Liver (tissue), 9 donors: Measurements from ENCODE around the gene ELL2. TPM values are rescaled to one million over a fixed set of nuclear protein-coding genes. Genes with fewer than 3 reads are reported as not detected.

ENCODE experiments used
- DNase-seq: peaks from one replicate; pipeline ENCODE4 v3.0.0-alpha.2; 2017; ENCODE audit warnings: low spot score
- H3K27ac ChIP-seq, 2 donors: one replicate each; pipeline ENCODE4 v1.7.0; 2013; ENCODE audit warnings: inconsistent platforms in 2 of 2, low read length in 2 of 2, control low read depth in 1 of 2, low read depth in 1 of 2, mild to moderate bottlenecking in 1 of 2
- H3K27me3 ChIP-seq, 4 donors: one replicate each; pipeline versions ENCODE4 v1.6.1 to v1.7.0; 2013; ENCODE audit warnings: low read length in 3 of 4, inconsistent platforms in 1 of 4, mild to moderate bottlenecking in 1 of 4, moderate library complexity in 1 of 4; ENCODE audit not compliant: control insufficient read depth in 4 of 4, insufficient read depth in 4 of 4
- H3K36me3 ChIP-seq, 4 donors: one replicate each; pipeline versions ENCODE4 v1.6.1 to v1.7.0; 2013; ENCODE audit warnings: low read length in 3 of 4, mild to moderate bottlenecking in 3 of 4, low read depth in 1 of 4, moderate library complexity in 1 of 4; ENCODE audit not compliant: control insufficient read depth in 4 of 4, insufficient read depth in 3 of 4
- H3K4me1 ChIP-seq, 4 donors: one replicate each; pipeline versions ENCODE4 v1.6.1 to v1.7.0; 2013; ENCODE audit warnings: low read length in 3 of 4, mild to moderate bottlenecking in 3 of 4, moderate library complexity in 1 of 4; ENCODE audit not compliant: control insufficient read depth in 4 of 4, insufficient read depth in 4 of 4
- H3K4me3 ChIP-seq, 3 donors: one replicate each; pipeline versions ENCODE4 v1.6.1 to v1.7.0; 2013; ENCODE audit warnings: low read length in 3 of 3, control low read depth in 1 of 3, low read depth in 1 of 3, mild to moderate bottlenecking in 1 of 3
- H3K9ac ChIP-seq, 2 donors: one replicate each; pipeline ENCODE4 v1.7.0; 2013; ENCODE audit warnings: low read length in 2 of 2, mild to moderate bottlenecking in 2 of 2, moderate library complexity in 2 of 2, control low read depth in 1 of 2, low read depth in 1 of 2
- H3K9me3 ChIP-seq, 4 donors: one replicate each; pipeline versions ENCODE4 v1.6.1 to v1.7.0; 2013; ENCODE audit warnings: low read length in 3 of 4; ENCODE audit not compliant: control insufficient read depth in 4 of 4
- EGR1 ChIP-seq, 2 donors: IDR thresholded peaks; 2 replicates each; pipeline ENCODE4 v1.6.1; 2016 to 2018; ENCODE audit warnings: antibody characterized with exemption in 2 of 2, low read depth in 2 of 2
- FOXA1 ChIP-seq: IDR thresholded peaks from 2 replicates; pipeline ENCODE4 v1.6.1; 2016; ENCODE audit warnings: antibody characterized with exemption
- FOXA2 ChIP-seq: IDR thresholded peaks from 2 replicates; pipeline ENCODE4 v1.6.1; 2016; ENCODE audit warnings: antibody characterized with exemption
- GABPA ChIP-seq, 2 donors: IDR thresholded peaks in 1 of 2; conservative IDR thresholded peaks in 1 of 2; 2 replicates each; pipeline ENCODE4 v1.6.1; 2016; ENCODE audit warnings: antibody characterized with exemption in 2 of 2, mild to moderate bottlenecking in 1 of 2, moderate library complexity in 1 of 2
- HNF4A ChIP-seq, 2 donors: conservative IDR thresholded peaks; 2 replicates each; pipeline ENCODE4 v1.6.1; 2016; ENCODE audit warnings: antibody characterized with exemption in 2 of 2, mild to moderate bottlenecking in 2 of 2
- HNF4G ChIP-seq: IDR thresholded peaks from 2 replicates; pipeline ENCODE4 v1.6.1; 2016; ENCODE audit warnings: antibody characterized with exemption
- JUND ChIP-seq, 2 donors: IDR thresholded peaks; 2 replicates each; pipeline ENCODE4 v1.6.1; 2016; ENCODE audit warnings: antibody characterized with exemption in 2 of 2
- NR2F2 ChIP-seq: IDR thresholded peaks from 2 replicates; pipeline ENCODE4 v1.6.1; 2016; ENCODE audit warnings: antibody characterized with exemption
- RAD21 ChIP-seq, 2 donors: IDR thresholded peaks; 2 replicates each; pipeline ENCODE4 v1.6.1; 2016; ENCODE audit warnings: antibody characterized with exemption in 2 of 2, mild to moderate bottlenecking in 2 of 2
- RXRA ChIP-seq, 2 donors: IDR thresholded peaks; 2 replicates each; pipeline ENCODE4 v1.6.1; 2017 to 2018; ENCODE audit warnings: antibody characterized with exemption in 2 of 2, mild to moderate bottlenecking in 1 of 2
- SP1 ChIP-seq: IDR thresholded peaks from 2 replicates; pipeline ENCODE4 v1.6.1; 2018; ENCODE audit warnings: antibody characterized with exemption, mild to moderate bottlenecking
- TAF1 ChIP-seq: conservative IDR thresholded peaks from 2 replicates; pipeline ENCODE4 v1.6.1; 2016; ENCODE audit warnings: antibody characterized with exemption, mild to moderate bottlenecking
- YY1 ChIP-seq: IDR thresholded peaks from 2 replicates; pipeline ENCODE4 v1.6.1; 2016; ENCODE audit warnings: antibody characterized with exemption, mild to moderate bottlenecking
- WGBS: extraction: QIAGEN DNeasy Blood & Tissue Kit; methylation state at CpG from one replicate; pipeline ENCODE4 v1.1.7; 2013; 5-methylcytosine and 5-hydroxymethylcytosine counted together
- polyA plus RNA-seq, 2 donors: library from polyadenylated mRNA; stranded (reverse) in 1 of 2; unstranded in 1 of 2; fragments of 200-250 nt in 1 of 2; fragments of >200 nt in 1 of 2; fragmentation: Nextera tagmentation in 1 of 2; extraction: Ambion mirVana in 1 of 2; gene quantifications; one replicate each; pipeline versions ENCODE4 v1.2.1 to v1.2.3, GENCODE V29; 2013 to 2015
- total RNA-seq, 2 donors: library from RNA; depleted of rRNA; stranded (reverse); fragments of >200 nt; gene quantifications; one replicate each; pipeline ENCODE4 v1.2.3, GENCODE V29; 2014
- TF ChIP-seq, protein P1 (sequence below): IDR thresholded peaks from 2 replicates; pipeline ENCODE4 v1.6.1; 2016; ENCODE audit warnings: antibody characterized with exemption
- TF ChIP-seq, protein P2 (sequence below): IDR thresholded peaks from 2 replicates; pipeline ENCODE4 v1.6.1; 2016; ENCODE audit warnings: antibody characterized with exemption
- TF ChIP-seq, protein P3 (sequence below): IDR thresholded peaks from 2 replicates; pipeline ENCODE4 v1.6.1; 2016; ENCODE audit warnings: antibody characterized with exemption, mild to moderate bottlenecking
- TF ChIP-seq, protein P4 (sequence below): fragments of 150-350 bp; IDR thresholded peaks from 2 replicates; pipeline ENCODE4 v1.5.1; 2017; ENCODE audit warnings: improper control_type of control experiment, low read depth, low read length; ENCODE audit not compliant: missing input control
- TF ChIP-seq, protein P5 (sequence below): IDR thresholded peaks from 2 replicates; pipeline ENCODE4 v1.6.1; 2016; ENCODE audit warnings: antibody characterized with exemption
- donor health status: healthy.
- donor health status: healthy.
- donor health status: healthy.
- donor health status: healthy.
- donor health status: healthy.

ELL2 gene
- total and polyA plus RNA-seq, 4 donors: 21.0 to 64.5 (median 45.9) TPM

DNA sequence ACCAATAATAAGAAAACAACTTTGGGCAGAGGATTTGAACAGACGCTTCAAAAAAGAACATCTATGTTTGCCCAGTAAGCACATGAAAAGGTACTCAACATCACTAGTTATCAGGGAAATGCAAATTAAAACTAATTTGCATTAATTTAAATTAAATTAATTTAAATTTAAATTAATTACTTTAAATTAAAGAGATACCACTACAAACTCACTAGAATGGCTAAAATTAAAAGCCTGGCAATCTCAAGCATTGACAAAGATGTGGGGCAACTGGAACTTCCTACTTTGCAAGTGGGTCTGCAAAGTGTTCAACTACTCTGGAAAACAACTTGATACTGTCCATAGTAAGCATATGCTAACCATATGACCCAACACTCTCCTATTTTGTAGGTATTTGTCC lies 32.1 kb upstream of the ELL2 start (continued):
- TF ChIP-seq, protein P1, sequence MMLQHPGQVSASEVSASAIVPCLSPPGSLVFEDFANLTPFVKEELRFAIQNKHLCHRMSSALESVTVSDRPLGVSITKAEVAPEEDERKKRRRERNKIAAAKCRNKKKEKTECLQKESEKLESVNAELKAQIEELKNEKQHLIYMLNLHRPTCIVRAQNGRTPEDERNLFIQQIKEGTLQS: no peak

DNA sequence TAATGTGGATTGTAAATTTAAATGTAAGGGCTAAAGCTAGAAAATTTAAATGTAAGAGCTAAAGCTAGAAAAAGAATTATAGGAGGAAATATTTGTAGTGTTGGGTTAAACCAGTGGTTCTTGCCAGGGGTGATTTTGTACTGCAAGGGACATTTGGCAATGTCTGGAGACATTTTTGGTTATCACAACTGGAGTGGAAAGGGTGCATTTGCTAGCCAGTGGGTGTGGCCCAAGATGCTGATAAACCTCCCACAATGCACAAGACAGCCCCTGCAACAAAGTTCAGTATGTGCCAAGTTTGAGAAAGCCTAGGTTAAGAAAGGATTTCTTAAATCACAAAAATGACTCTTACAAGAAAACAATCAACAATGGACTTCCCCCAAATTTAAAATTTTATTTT lies 31.6 kb upstream of the ELL2 start:
- H3K9me3 ChIP-seq: no peaks in the 10 kb centered on the region
- TF ChIP-seq HNF4A (conservative IDR thresholded peaks at IDR 0.05): no peak
- no peak overlapping the region for H3K4me3 ChIP-seq
- H3K9ac ChIP-seq: no peak overlapping the region
- H3K36me3 ChIP-seq: no peaks in the 10 kb centered on the region
- H3K27me3 ChIP-seq: no peaks in the 10 kb centered on the region
- DNase-seq: no peak
- H3K27ac ChIP-seq: no peak overlapping the region
- peaks cover 0 to 22% (median 11%) of the 10 kb centered on the region in 4 donors for H3K4me1 ChIP-seq

DNA sequence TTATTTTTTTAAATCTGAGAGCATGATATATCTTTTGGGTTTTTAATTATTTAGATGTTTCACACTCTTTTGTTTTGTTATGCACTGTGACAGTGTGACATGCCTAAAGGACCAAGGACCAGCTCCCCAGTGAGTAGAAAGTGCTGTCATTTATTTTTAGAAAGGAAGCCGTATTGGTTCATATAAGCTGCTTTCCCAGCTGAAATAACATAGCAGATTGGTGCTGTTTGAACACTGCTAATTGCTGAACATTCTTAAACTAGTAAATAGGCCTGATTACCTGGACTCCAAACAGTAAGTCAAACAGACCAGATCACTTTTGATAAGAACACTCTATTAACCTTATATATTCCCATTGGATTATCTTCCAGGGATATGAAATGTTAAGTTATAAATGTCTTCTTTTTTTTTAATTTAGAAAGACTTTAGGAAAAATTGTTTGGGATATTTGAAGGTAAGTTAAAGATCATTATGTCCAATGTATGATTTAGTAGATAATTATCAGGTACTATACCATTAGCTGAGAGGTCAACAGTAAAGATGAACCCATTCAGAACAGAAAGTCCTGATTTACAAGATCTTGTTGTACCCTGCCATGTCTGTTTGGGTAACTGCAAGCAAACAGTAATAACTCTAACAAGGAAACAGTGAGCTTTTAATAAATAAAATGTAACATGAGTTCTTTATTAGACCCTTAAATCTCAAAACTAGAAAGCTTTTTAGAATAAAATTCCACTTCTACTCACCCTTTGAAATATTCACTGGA lies 27.8 kb upstream of the ELL2 start:
- TF ChIP-seq GABPA (IDR thresholded peaks at IDR 0.05 in 1 of 2, conservative IDR thresholded peaks at IDR 0.05 in 1 of 2): no peak
- peak; percentile 12 for TF ChIP-seq YY1
- peaks cover 3 to 40% (median 27%) of the 10 kb centered on the region in 4 donors for H3K4me1 ChIP-seq

DNA sequence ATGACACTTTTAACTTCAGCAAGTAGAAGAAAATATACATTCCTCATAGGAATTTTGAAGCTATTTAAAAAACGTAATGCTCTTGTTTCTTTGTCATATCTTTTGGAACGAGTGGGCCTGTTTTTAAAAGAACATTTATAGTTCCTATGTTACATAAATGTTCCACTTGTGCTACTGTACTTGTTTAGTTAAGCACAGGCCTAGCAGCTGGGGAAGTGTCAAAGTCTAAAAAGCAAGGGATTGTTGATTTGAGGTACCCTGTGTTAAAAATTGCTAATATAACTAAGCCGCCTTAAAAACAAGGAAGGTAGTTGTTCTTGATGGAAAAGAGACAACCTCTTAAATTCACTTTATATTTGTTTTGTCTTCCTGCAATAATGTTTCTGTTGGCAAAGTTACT lies 27.2 kb upstream of the ELL2 start:
- Histone ChIP-seq H3K27ac (peak overlapping the region in 1 of 2 donors; percentile 75), H3K4me1 (peaks cover 3 to 46% (median 29%) of the 10 kb centered on the region in 4 donors)

More for the DNA sequence above, 27.8 kb upstream of the ELL2 start:
- 29% methylated on average over 1 of the region's 1 CpG for WGBS
- Histone ChIP-seq H3K27ac (peak overlapping the region in 1 of 2 donors; percentile 75), H3K9me3 (no peaks in the 10 kb centered on the region), H3K36me3 (no peaks in the 10 kb centered on the region), H3K9ac (no peak overlapping the region), H3K27me3 (no peaks in the 10 kb centered on the region), H3K4me3 (no peak overlapping the region)
- no peak for DNase-seq

More for the DNA sequence above, 27.2 kb upstream of the ELL2 start:
- Histone ChIP-seq H3K4me3 (no peak overlapping the region), H3K36me3 (no peaks in the 10 kb centered on the region), H3K9ac (no peak overlapping the region), H3K9me3 (no peaks in the 10 kb centered on the region), H3K27me3 (no peaks in the 10 kb centered on the region)
- TF ChIP-seq, protein P2, sequence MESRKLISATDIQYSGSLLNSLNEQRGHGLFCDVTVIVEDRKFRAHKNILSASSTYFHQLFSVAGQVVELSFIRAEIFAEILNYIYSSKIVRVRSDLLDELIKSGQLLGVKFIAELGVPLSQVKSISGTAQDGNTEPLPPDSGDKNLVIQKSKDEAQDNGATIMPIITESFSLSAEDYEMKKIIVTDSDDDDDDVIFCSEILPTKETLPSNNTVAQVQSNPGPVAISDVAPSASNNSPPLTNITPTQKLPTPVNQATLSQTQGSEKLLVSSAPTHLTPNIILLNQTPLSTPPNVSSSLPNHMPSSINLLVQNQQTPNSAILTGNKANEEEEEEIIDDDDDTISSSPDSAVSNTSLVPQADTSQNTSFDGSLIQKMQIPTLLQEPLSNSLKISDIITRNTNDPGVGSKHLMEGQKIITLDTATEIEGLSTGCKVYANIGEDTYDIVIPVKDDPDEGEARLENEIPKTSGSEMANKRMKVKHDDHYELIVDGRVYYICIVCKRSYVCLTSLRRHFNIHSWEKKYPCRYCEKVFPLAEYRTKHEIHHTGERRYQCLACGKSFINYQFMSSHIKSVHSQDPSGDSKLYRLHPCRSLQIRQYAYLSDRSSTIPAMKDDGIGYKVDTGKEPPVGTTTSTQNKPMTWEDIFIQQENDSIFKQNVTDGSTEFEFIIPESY: no peak
- TF ChIP-seq EGR1 (IDR thresholded peaks at IDR 0.05; ENCODE audit: low read depth in 2 of 2) (peak in 1 of 2 donors; percentile 32), RXRA (IDR thresholded peaks at IDR 0.05) (peak in 1 of 2 donors; percentile 37), NR2F2 (no peak), GABPA (IDR thresholded peaks at IDR 0.05 in 1 of 2, conservative IDR thresholded peaks at IDR 0.05 in 1 of 2) (no peak), HNF4A (conservative IDR thresholded peaks at IDR 0.05) (peak; percentile 89 to 90), TAF1 (no peak), YY1 (peak; percentile 24), FOXA2 (peak; percentile 12), FOXA1 (no peak), SP1 (peak; percentile 74), HNF4G (peak; percentile 48), RAD21 (IDR thresholded peaks at IDR 0.05) (peak; percentile 23 to 34), JUND (IDR thresholded peaks at IDR 0.05) (no peak)
- TF ChIP-seq, protein P3, sequence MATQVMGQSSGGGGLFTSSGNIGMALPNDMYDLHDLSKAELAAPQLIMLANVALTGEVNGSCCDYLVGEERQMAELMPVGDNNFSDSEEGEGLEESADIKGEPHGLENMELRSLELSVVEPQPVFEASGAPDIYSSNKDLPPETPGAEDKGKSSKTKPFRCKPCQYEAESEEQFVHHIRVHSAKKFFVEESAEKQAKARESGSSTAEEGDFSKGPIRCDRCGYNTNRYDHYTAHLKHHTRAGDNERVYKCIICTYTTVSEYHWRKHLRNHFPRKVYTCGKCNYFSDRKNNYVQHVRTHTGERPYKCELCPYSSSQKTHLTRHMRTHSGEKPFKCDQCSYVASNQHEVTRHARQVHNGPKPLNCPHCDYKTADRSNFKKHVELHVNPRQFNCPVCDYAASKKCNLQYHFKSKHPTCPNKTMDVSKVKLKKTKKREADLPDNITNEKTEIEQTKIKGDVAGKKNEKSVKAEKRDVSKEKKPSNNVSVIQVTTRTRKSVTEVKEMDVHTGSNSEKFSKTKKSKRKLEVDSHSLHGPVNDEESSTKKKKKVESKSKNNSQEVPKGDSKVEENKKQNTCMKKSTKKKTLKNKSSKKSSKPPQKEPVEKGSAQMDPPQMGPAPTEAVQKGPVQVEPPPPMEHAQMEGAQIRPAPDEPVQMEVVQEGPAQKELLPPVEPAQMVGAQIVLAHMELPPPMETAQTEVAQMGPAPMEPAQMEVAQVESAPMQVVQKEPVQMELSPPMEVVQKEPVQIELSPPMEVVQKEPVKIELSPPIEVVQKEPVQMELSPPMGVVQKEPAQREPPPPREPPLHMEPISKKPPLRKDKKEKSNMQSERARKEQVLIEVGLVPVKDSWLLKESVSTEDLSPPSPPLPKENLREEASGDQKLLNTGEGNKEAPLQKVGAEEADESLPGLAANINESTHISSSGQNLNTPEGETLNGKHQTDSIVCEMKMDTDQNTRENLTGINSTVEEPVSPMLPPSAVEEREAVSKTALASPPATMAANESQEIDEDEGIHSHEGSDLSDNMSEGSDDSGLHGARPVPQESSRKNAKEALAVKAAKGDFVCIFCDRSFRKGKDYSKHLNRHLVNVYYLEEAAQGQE: no peak
- TF ChIP-seq, protein P1: no peak
- TF ChIP-seq, protein P4, sequence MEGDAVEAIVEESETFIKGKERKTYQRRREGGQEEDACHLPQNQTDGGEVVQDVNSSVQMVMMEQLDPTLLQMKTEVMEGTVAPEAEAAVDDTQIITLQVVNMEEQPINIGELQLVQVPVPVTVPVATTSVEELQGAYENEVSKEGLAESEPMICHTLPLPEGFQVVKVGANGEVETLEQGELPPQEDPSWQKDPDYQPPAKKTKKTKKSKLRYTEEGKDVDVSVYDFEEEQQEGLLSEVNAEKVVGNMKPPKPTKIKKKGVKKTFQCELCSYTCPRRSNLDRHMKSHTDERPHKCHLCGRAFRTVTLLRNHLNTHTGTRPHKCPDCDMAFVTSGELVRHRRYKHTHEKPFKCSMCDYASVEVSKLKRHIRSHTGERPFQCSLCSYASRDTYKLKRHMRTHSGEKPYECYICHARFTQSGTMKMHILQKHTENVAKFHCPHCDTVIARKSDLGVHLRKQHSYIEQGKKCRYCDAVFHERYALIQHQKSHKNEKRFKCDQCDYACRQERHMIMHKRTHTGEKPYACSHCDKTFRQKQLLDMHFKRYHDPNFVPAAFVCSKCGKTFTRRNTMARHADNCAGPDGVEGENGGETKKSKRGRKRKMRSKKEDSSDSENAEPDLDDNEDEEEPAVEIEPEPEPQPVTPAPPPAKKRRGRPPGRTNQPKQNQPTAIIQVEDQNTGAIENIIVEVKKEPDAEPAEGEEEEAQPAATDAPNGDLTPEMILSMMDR: no peak
- TF ChIP-seq, protein P5, sequence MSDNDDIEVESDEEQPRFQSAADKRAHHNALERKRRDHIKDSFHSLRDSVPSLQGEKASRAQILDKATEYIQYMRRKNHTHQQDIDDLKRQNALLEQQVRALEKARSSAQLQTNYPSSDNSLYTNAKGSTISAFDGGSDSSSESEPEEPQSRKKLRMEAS: peak; percentile 19
- WGBS: 26% methylated on average over 3 of the region's 3 CpGs
- DNase-seq: no peak
